Measurements from ENCODE around the gene GRK5. TPM values are rescaled to one million over a fixed set of nuclear protein-coding genes. Genes with fewer than 3 reads are reported as not detected.

Gene GRK5
- total RNA-seq, 1 experiment from 2014 or later: 29.0 TPM

GRCh38 chr10:119424258-119424975 is 217.0 kb downstream of the GRK5 start:
- H3K36me3 ChIP-seq (ENCODE audit: control insufficient read depth, insufficient read depth, low read length): no peaks in the 10 kb centered on the region
- TF ChIP-seq SIN3A (IDR thresholded peaks at IDR 0.05; ENCODE audit: borderline replicate concordance, insufficient read depth, low read depth, low read length) (no peak), CTCF (IDR thresholded peaks at IDR 0.05) (no peak), POLR2AphosphoS5 (IDR thresholded peaks at IDR 0.05; ENCODE audit: low read depth, low read length) (no peak), REST (IDR thresholded peaks at IDR 0.05; ENCODE audit: insufficient read depth in 1 of 2, low read depth in 2 of 2, low read length in 1 of 2) (no peak), TCF7L2 (IDR thresholded peaks at IDR 0.05; ENCODE audit: low read depth, low read length) (no peak)
- POLR2A ChIA-PET: no interaction called here
- BruUV-seq (replicated peaks): no TSS peak
- H3K9me3 ChIP-seq (ENCODE audit: control insufficient read depth, insufficient read depth, low read depth, low read length): no peaks in the 10 kb centered on the region
- no peak for DNase-seq (ENCODE audit: low read depth, low spot score)
- H3K27ac ChIP-seq (ENCODE audit: low read length): no peak overlapping the region
- H3K4me3 ChIP-seq (ENCODE audit: low read depth in 2 of 2, low read length in 2 of 2): no peak overlapping the region
- peak; percentile 24; the same call in 1 of the 2 replicates for ATAC-seq
- H3K27me3 ChIP-seq (ENCODE audit: control insufficient read depth, insufficient read depth, low read length): no peaks in the 10 kb centered on the region
- in situ Hi-C loops (cut with HindIII; ENCODE audit: low pct_unique_long_range_greater_than_20kb, low sequenced_read_pairs) (no loop called here), intact Hi-C loops (cut with micrococcal nuclease; ENCODE audit: unreplicated experiment) (no loop called here)
- H3K4me1 ChIP-seq (ENCODE audit: control insufficient read depth, insufficient read depth, low read length): no peaks in the 10 kb centered on the region
- CTCF ChIA-PET: no interaction called here

GRCh38 chr10:119425102-119425880 is 217.9 kb downstream of the GRK5 start:
- DNase-seq (ENCODE audit: low read depth, low spot score) (no peak), ATAC-seq (no peak)
- TF ChIP-seq SIN3A (IDR thresholded peaks at IDR 0.05; ENCODE audit: borderline replicate concordance, insufficient read depth, low read depth, low read length) (no peak), TCF7L2 (IDR thresholded peaks at IDR 0.05; ENCODE audit: low read depth, low read length) (no peak), CTCF (IDR thresholded peaks at IDR 0.05) (no peak), REST (IDR thresholded peaks at IDR 0.05; ENCODE audit: insufficient read depth in 1 of 2, low read depth in 2 of 2, low read length in 1 of 2) (no peak), POLR2AphosphoS5 (IDR thresholded peaks at IDR 0.05; ENCODE audit: low read depth, low read length) (no peak)
- Histone ChIP-seq H3K4me3 (ENCODE audit: low read depth in 2 of 2, low read length in 2 of 2) (no peak overlapping the region), H3K27me3 (ENCODE audit: control insufficient read depth, insufficient read depth, low read length) (no peaks in the 10 kb centered on the region), H3K27ac (ENCODE audit: low read length) (no peak overlapping the region), H3K36me3 (ENCODE audit: control insufficient read depth, insufficient read depth, low read length) (no peaks in the 10 kb centered on the region), H3K4me1 (ENCODE audit: control insufficient read depth, insufficient read depth, low read length) (no peaks in the 10 kb centered on the region), H3K9me3 (ENCODE audit: control insufficient read depth, insufficient read depth, low read depth, low read length) (no peaks in the 10 kb centered on the region)
- in situ Hi-C loops (cut with HindIII; ENCODE audit: low pct_unique_long_range_greater_than_20kb, low sequenced_read_pairs) (no loop called here), intact Hi-C loops (cut with micrococcal nuclease; ENCODE audit: unreplicated experiment) (no loop called here)
- ChIA-PET CTCF (no interaction called here), POLR2A (interaction anchor here (0.6 kb wide), 1 partner anchor 273 kb away, joined by 5 read pairs; no protein-coding TSS in a partner anchor)
- no TSS peak for BruUV-seq (replicated peaks)

Measured in Panc1 (cell line).